Subcutaneous adipose tissue (tissue), 4 donors: Measurements from ENCODE around the gene LDLRAD4. TPM values are rescaled to one million over a fixed set of nuclear protein-coding genes. Genes with fewer than 3 reads are reported as not detected.

Source experiments
- total RNA-seq, 4 donors: library from RNA; depleted of rRNA; stranded (reverse); fragments of >200 nt; gene quantifications; one replicate each; pipeline ENCODE4 v1.1.0, GENCODE V29; 2016
- TF ChIP-seq, protein P1 (sequence below): fragments of 450-650 bp; IDR thresholded peaks from one replicate; pipeline ENCODE4 v1.5.1; 2016; ENCODE audit warnings: low read depth, mild to moderate bottlenecking, control low read depth, antibody characterized with exemption, moderate library complexity

Gene LDLRAD4
- total RNA-seq, 4 donors from 2014 or later, result 16.4 to 28.4 (median 21.6) TPM

DNA sequence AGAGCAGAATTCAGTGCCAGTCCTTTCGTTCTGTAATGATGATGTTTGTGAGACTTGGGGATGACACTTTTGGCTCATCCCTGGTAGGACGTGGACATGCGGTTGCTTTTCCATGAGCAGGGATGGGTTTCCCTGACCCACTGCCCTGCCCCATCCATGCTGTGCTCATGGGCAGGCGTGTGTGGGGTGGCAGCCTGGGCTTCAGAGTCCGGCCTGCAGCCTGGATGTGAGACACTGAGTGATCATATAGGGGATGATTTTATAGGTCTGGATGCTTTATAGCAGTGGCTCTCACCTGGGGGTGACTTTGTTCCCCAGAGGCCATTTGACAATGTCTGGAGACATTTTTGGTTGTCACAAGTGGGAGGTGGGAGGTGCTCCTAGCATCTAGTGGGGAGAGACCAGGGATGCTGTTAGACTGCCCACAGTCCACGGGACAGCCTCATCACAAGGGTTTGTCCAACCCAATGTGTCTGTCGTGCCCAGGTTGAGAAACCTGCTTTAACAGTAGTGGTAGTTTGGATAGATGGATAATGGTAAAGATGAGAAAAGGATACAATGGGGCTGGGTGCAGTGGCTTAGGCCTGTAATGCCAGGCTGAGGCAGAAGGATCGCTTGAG is 38.9 kb downstream of the LDLRAD4 start:
- TF ChIP-seq, protein P1, sequence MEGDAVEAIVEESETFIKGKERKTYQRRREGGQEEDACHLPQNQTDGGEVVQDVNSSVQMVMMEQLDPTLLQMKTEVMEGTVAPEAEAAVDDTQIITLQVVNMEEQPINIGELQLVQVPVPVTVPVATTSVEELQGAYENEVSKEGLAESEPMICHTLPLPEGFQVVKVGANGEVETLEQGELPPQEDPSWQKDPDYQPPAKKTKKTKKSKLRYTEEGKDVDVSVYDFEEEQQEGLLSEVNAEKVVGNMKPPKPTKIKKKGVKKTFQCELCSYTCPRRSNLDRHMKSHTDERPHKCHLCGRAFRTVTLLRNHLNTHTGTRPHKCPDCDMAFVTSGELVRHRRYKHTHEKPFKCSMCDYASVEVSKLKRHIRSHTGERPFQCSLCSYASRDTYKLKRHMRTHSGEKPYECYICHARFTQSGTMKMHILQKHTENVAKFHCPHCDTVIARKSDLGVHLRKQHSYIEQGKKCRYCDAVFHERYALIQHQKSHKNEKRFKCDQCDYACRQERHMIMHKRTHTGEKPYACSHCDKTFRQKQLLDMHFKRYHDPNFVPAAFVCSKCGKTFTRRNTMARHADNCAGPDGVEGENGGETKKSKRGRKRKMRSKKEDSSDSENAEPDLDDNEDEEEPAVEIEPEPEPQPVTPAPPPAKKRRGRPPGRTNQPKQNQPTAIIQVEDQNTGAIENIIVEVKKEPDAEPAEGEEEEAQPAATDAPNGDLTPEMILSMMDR, result no peak

- TF ChIP-seq, protein P1, result no peak
Observed at GRCh38 chr18:13258921-13259320, 40.4 kb downstream of the LDLRAD4 start.

- TF ChIP-seq, protein P1, result no peak
Observed at GRCh38 chr18:13259701-13260100, 41.1 kb downstream of the LDLRAD4 start.

DNA sequence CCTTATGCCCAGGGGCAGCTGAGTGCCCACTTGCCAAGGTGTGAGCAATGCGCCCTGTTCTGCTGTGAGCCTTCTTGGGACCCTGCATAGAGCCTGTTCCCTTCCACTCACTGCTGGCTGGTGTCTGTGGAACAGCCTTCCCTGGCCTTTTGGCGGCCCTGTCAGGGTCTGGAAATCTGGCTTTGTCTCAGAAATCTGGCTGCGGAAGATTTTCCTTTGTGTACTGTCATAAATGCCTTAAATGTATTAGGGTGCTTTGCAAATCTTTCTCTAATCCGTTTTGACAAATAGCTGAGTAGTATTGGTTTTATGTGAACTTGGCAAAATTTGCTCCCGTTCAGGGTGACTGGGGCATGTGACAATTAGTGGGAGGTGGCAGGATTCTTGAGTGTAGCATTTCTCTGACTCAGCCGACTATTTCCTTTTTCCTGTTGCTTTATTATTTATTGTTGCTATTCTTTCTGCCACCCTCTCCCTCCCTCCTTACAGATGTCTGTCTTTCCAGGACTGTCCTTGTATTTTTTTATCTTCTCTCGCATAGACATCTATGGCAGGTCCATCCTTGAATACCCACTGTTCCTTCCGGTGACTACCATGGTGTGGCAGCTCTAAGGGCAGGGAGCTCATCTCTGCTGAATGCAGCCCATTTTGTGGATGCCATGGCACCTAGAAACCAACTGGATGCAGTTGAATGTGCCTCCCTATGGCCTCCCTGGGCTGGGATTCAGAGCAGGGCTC is 41.8 kb downstream of the LDLRAD4 start:
- TF ChIP-seq, protein P1, result no peak

DNA sequence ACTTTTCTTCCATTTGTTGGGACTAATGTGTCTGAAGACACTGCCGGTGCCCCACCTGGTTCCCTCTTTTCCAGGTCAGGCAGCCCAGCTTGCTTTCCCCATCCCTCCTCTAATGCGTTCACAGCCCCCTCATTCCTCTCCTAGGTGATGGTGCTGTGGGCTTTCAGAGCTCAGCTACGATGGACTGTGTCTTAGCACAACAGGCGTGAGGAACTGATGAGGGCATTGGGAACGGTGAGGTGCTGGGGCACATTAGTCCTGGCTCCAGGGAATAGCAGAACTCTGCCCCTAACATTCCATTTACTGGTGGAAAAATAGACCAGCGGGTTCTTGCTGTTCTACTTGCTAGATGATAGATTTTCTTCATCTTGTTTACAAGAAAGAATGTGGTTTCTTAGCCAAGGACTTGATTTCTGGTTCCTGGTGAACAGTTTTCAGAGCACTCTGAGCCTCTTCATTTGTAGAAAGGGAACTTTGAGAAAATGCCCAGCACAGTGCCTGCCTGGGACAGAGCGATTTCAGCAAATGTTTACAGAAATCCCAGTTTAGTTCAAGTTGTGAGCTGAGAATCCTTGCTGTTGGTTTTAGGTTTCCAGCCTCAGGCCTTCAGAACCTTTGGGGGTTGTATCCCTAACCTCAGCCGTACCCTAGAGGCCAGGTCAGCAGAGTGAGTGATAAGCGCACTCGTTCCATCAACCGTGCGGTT is 42.5 kb downstream of the LDLRAD4 start:
- TF ChIP-seq, protein P1, result no peak

- TF ChIP-seq, protein P1, result no peak
Observed at GRCh38 chr18:13261661-13262357, 43.2 kb downstream of the LDLRAD4 start.
